ENCODE results near the gene DGLUCY.
A peak's percentile ranks its signal among the peaks of the same experiment; 100 is the strongest.
"Not testable (repeated sequence)": the region's sequence is repeated elsewhere in the genome, so short reads cannot be mapped to it uniquely, and the experiment has no call there.

Gene DGLUCY

DNA sequence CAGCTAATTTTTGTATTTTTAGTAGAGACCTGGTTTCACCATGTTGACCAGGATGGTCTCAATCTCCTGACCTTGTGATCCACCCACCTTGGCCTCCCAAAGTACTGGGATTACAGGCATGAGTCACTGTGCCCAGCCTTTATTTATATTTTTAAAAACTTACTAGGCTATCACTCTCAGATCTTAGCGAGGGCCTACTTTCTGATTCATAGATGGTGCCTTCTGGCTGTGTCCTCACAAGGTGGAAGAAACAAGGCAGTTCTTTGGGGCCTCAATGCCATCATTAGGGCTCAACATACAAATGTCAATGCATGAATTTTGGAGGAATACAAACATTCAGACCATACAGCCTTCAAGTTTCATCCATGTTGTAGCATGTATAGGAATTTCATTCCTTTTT lies 2.4 kb upstream of the DGLUCY start:
- DNase-seq (ENCODE audit: low read depth) = no peak

DNA sequence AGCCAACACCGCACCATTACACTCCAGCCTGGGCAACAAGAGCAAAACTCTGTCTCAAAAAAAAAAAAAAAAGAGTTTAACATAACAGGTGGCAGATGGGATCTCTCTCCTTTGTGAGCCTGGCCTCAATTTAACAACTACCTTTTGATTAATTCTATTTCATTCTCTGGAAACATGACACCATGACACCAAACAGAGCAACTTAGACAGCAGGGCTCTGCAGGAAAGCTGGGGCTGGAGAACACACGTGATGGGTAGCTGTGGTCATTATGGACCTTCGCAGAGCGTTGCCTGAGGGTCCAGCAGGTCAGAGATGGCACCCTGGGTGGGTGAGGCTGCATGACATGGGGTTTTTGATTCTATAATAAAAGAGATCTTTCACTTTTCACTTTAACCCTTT lies 1.7 kb upstream of the DGLUCY start:
- no peak for DNase-seq (ENCODE audit: low read depth)

DNA sequence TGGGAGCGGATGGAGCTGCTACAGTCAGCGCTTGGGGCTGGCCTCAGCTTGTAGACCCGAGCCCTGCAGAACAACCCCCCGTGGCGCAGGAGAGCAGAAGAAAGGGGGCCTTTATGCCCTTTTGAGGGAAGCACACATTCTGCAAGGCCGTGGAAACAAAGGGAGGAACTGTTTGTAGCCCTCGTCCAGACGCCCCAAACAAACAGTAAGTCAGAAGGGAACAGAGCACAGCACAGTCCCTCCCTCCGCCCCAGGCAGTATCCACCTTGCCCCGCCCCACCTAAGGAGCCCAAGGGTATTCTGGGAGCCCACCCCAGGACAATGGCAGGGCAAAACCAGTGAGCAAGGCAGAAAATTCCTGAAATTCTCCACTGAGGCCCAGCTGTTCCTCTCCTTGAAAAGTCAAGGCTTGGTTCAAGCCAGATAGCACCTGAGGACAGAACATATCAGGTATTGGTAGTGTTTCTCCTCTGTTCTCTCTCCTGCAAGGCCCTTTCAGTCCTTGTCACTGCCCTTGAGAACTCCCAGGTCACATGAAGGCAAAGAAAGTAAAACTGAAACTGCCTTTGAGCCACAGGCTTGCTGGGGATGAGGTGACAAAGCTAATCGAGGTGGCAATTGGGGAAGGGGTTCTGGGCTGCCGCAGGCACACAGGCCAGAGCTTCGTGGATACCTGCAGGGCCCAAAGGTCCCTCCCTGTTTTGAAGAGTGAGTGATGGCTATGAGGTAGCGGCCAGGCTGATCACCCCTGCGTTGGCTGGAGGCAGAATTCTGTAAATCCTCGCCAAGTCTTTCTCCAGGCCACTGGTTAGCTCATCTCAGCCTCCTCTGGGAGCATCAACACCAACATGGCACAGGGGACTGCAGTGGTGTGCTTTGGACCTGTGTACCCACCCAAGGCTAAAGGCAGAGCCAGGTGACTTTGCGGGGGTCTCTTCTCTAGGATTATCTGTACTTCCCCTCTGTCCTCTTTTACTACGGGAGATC lies 499 bp downstream of the DGLUCY start:
- DNase-seq (ENCODE audit: low read depth) = peak; percentile 69

DNA sequence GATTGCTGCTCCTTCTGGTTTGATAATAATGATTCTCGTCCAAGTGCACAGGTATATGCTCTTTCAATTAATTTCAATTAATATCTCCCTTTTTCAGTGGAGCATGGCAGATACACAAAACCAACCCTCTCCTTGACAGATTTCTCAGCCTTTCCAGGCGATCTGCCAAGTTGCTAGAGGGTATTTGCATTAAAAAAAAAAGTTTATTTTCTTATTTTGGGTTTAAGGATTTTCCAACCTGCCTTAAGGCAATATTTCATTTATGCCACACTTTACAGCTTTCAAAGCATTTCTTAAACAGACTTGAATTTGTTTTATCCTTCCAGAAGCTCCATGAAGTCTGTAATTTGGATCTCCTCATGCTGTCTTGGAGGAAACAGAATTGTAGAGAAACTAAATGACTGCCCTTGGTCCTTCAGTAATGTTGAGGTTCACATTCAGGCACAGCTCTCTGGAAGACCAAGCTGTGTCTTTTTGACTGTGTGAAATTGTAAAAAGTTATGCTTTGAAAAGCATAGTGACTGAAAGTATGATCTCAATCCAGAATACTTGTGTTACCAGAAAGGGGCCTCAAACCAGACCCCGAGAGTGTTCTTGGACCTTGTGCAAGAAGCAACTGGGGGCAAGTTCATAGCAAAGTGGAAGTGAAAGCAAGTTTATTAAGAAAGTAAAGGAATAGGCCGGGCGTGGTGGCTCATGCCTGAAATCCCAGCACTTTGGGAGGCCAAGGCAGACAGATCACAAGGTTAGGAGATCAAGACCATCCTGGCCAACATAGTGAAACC lies 2.3 kb downstream of the DGLUCY start:
- peak; percentile 52 for DNase-seq (ENCODE audit: low read depth)

DNA sequence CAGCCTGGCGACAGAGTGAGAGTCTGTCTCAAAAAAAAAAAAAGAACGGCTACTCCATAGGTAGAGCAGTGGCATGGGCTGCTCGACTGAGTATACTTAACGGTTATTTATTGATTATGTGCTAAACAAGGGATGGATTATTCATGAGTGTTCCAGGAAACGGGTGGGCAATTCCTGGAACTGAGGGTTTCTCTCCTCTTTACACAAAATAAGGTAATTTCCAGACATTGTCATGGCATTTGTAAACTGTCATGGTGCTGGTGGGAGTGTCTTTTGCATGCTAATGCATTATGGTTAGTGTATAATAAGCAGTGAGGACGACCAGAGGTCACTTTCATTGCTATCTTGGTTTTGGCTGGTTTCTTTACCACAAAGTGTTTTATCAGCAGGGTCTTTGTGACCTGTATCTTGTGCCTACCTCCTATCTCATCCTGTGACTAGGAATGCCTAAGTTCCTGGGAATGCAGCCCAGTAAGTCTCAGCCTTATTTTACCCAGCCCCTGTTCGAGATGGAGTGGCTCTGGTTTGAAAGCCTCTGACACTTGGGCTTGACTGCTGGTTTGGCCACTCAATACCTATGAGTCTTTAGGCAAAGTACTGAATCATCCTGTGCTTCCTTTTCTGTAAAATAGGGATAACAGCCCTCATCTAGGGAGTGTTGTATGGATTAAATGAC lies 3.2 kb downstream of the DGLUCY start:
- DNase-seq (ENCODE audit: low read depth) = no peak

DNA sequence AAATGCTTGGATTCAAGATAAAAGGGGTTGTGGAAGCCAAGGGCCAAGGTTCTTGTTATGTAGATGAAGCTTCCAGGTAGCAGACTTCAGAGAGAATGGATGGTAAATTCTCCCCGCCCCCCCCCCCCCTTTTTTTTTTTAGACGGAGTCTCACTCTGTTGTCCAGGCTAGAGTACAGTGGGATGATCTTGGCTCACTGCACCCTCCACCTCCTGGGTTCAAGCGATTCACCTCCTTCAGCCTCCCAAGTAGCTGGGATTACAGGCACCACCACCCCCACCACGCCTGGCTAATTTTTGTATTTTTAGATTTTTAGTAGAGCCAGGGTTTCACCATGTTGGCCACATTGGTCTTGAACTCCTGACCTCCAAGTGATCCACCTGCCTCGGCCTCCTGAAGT lies 4.1 kb downstream of the DGLUCY start:
- no peak for DNase-seq (ENCODE audit: low read depth)

DNA sequence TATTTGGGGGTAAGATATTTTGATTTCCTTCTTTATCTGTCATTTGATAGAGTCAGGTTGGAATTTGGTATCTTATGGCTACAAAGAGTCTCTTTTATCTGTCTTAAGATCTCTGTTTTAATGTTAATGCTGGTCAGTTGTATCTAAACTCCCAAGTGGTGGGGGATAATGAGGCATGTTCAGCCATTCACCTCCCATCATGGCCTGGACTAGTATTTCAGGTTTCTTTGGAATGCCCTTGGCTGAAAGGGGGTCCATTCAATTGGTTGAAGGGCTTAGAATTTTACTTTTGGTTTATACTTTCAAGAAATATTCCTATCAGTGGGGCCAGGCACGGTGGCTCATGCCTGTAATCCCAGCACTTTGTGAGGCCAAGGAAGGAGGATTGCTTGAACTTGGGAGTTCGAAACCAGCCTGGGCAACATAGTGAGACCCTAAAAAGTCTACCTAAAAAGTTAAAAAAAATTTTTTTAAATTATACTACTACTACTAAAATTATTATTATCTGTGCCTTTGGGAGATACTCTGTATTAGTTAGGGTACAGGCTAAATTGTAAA lies 4.7 kb downstream of the DGLUCY start:
- no peak for DNase-seq (ENCODE audit: low read depth)

DNA sequence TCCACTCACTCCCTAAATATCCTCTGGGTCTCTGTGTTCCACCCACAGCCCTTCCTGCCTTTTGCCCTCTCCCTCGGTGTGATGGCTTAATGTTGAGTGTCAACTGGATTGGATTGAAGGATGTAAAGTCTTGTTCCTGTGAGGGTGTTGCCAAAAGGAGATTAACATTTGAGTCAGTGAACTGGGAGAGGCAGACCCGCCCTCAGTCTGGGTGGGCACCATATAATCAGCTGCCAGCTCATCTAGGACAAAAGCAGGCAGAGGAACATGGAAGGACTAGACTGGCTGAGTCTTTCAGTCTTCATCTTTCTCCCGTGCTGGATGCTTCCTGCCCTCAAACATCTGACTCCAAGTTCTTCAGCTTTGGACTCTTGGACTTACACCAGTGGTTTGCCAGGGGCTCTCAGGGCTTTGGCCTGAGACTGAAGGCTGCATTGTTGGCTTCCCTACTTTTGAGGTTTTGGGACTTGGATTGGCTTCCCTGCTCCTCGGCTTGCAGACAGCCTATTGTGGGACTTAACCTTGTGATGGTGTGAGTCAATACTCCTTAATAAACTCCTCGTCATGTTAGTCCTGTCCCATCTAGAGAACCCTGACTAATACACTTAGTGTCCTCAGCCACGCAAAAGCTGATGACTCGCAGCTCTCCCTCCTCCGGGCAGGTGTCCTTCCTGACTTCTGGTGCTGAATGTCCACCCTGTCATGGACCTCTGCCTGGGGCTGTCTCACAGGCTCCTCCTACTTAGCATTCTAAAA lies 5.9 kb downstream of the DGLUCY start:
- peak; percentile 71 for DNase-seq (ENCODE audit: low read depth)

DNA sequence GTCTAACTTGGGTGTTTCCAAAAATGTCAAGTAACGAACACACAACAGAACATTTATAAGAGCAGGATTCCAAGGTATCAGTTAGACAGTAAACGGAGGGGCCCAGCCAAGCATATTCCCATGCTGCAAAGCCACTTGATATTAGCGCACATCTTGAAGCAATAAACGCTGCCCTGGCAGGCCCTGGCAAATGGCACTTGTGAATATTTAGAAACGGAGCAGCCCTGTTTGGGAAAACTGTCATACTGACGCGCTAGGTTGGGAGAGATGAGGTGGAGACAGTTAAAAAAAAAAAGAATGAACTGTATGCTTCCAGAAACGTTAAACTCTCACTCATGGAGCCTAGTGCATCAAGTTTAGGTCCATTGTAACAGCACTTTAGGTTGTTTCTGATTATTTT lies 9.3 kb downstream of the DGLUCY start:
- no peak for DNase-seq (ENCODE audit: low read depth)

DNA sequence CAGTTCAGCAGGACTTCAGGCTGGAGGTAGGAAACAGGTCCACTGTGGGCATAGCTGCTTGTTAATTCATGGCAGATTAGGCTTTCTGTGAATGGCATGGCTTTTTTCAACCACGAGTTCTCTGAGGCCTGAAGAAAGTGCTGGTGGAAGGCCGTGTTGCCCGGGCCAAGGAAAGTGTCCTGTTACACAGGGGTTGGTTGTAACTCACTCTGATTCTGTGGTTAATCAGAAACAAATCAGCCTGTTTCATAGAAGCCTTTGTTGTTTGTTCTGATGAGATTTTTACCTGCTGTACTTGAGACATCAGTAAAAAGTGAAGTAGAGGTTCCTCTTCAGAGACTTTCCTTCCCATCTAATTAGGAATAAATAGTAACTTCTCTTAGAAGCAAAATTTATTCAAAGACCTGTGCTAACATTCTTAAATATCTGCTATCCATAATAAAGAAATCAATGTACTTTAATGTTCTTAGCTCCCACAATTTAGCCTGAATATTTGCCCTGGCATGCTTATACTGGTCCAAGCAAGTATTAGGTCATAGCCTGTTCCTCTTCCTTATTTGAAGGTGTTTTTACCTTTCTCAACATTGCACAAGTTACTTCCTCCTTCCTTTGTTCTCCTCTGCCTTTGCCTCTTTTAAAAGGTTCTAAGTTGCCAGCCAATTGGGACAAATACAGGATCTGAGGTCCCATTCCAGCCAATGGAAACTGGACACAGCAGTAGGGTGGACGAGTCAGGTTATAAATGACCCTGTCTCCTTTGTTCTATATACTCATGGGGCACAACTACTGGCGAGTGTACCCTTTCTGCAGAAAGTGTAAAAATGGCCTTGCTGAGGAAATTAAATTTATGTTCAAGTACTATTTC lies 10.8 kb downstream of the DGLUCY start:
- DNase-seq (ENCODE audit: low read depth) = not testable (repeated sequence)

DNA sequence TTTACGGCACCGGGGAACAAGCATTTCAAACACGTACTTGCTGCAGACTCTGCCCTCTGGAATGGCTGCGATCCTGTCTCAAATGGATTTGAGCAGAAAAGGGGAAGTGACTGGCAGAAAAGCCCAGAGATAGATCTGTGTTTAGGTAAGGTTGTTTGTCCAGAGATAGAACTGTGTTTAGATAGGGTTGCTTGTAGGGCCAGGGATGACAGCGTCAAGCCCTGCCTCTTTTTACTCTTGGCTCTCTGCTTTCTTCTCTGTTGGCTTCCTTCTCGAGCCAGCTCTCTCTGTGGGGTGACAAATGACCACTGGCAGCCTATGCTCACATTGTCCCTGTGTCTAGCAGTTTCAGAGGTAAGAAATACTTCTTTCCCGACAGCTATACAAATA lies 11.4 kb downstream of the DGLUCY start:
- no peak for DNase-seq (ENCODE audit: low read depth)

DNA sequence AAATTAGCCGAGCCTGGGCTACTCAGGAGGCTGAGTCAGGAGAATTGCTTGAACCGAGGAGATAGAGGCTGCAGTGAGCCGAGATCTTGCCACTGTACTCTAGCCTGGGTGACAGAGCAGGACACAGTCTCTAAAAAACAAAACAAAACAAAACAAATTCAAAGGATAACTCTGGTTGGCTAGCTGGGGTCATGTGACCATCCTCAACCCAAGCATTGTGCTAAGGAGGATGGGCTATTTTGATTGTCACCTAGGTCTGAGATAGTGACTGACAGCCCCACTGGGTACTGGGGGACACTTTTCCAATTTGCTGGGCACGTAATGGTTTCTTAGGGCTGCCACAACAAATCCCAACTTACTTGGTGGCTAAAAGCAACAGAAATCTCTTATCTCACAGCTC lies 11.9 kb downstream of the DGLUCY start:
- DNase-seq (ENCODE audit: low read depth) = no peak

DNA sequence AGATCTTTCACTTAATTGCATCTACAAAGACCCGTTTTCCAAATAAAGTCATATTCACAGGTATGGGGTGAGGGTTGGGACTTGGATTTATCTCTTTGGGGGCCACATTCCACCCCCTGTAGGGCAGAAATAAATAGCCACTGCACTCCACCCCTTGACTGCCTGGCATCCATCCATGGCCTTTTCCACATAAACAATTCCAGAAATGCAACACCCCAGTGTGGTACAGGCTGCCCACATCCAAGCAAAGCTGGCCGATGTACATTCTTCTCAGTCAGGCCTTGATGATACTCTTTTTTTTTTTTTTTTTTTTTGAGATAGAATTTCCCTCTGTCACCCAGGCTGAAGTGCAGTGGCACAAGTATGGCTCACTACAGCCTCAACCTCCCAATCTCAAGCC lies 12.9 kb downstream of the DGLUCY start:
- no peak for DNase-seq (ENCODE audit: low read depth)

DNA sequence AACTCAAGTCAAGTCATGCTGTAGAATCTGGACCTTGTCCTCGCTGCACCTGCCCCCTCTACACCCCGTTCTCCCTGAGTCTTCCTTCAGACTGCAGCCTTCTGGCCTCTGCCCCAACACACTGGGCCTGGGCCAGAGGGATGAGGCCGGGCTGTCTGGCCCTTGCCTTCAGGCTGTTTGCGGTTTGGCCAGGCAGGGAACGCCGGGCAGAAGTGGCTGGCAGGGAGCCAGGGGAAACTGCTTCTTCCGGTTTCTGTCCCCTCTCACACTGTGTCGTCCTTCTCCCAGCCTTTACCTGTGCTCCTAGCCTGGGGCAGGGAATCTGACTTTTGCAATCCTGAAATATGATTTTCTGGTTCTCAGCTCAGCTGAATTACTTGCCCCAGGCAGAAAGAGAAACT lies 13.5 kb downstream of the DGLUCY start:
- peak; percentile 37 for DNase-seq (ENCODE audit: low read depth)

DNA sequence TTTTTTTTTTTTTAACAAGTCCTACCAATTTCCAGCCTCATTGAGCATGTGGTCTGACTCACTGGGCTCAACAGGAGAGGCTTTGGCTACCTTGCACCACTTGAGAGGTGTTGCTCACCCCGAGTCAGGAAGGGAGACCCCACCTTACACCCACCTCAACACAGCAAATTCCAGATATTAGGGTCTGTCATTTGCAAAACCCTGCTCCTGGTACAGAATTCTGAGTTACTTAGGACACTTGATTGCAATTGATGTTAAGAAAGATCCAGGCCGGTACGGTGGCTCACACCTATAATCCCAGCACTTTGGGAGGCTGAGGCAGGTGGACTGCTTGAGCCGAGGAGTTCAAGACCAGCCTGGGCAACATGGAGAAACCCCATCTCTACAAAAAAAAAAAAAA lies 14.1 kb downstream of the DGLUCY start:
- DNase-seq (ENCODE audit: low read depth) = no peak

DNA sequence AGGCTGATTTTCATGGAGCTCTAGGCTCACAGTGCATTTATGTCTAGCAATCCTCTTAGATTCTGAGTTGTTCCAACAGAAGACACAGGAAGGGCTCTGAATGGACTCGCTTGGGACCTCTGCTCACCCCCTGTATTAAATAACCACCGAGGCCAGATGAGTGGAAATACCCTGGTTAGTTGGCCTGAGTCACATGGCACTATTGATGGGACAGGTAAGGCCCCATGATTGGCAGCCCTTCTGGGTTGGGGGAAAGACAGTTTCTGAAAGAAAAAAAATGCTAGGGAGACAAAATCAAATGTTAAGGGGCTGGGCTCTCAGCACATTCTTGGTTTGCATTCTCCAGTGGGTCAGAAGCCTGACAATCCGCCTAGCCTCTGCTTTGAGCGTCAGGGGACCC lies 14.8 kb downstream of the DGLUCY start:
- DNase-seq (ENCODE audit: low read depth) = no peak

DNA sequence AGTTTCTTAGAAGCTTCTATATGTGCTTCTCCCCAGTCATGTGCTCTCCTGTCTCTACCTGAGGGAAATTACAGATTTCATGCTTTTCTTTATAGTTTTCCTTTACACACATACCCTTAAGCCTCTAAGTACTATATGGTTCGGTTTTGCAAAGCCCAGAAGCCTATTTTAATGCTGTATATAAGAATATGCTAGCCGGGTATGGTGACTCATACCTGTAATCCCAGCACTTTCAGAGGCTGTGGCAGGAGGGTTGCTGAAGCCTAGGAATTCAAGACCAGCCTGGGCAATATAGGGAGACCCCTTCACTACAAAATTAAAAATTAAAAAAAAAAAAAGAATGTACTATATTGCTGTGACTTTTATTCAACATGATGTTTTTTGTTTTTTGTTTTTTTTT lies 15.4 kb downstream of the DGLUCY start:
- DNase-seq (ENCODE audit: low read depth) = no peak

DNA sequence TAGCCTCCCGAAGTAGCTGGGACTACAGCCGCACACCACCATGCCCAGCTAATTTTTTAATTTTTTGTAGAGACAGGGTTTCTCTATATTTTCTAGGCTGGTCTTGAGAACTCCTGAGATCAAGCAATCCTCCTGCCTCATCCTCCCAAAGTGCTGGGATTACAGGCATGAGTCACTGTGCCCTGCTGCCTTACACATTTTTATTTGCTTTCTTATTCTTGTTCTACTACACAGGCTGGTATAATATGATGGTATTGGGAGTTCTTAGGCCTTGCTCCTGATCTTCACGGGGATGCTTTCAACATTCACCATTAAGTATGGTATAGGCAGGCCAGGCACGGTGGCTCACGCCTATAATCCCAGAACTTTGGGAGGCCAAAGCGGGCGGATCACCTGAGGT lies 21.2 kb downstream of the DGLUCY start:
- DNase-seq (ENCODE audit: low read depth) = no peak

DNA sequence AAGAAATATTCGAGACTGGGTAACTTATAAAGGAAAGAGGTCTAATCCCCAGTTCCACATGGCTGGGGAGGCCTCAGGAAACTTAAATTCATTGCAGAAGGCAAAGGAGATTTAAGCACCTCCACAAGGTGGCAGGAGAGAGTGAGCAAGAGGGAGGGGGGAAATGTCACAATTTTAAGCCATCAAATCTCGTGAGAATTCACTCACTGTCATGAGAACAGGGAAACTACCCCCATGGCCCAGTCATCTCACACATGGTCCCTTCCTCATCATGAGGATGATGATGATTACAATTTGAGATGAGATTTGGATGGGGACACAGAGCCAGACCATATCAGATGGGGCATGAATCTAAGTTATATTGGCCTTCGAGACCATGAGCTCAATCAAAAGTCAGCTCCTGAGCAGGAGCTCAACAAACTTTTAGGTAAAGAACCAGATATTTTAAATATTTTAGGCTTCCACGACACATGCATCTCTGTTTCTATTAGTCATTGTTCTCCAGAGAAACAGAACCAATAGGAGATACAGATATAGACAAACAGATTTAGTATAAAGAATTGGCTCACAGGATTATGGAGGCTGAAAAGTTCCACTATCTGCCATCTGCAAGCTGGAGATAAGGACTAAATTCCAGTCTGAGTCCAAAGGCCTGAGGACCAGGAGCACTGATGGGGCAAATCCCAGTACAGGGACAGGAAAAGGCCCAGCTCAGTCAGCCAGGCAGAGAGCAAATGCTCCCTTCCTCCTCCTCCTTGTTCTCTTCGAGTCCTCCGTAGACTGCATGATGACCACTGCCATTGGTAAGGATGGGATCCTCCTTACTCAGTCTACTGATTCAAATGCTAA lies 24.9 kb downstream of the DGLUCY start:
- peak; percentile 40 for DNase-seq (ENCODE audit: low read depth)

DNA sequence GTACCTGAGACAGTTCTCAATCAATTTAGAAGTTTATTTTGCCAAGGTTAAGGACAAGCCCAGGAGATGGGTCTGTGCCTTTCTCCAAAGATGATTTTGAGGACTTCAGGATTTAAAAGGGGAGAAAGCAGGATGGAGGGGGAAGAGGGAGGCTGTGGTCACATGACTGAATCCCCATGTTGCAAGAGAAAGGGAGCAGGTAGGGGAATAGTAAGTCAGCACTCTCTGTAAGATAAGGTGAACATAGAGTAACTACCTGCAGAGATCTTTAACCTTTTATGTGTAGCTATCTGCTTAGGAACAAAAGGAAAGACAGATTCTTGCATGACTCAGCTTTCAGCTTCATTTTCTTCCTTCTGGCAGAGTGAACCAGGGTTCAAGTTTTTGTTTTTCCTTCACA lies 25.9 kb downstream of the DGLUCY start:
- DNase-seq (ENCODE audit: low read depth) = no peak
